SK-N-SH treated with all-trans-retinoic acid at 6 μM for 48 hours (cell line): ENCODE measurements around the gene RB1.
A peak's percentile ranks its signal among the peaks of the same experiment; 100 is the strongest.

Source experiments
- ATAC-seq: fragments of 200-7000 bp; cut with Tn5 transposase; 3 replicates; pipeline ENCODE4 v1.9.1; 2020; ENCODE audit warnings: mild to moderate bottlenecking, moderate library complexity
- ARNTL ChIP-seq: fragments of 450-650 bp; formaldehyde crosslinking; IDR thresholded peaks from 2 replicates; pipeline ENCODE4 v1.5.0; 2020; ENCODE audit warnings: low read depth, mild to moderate bottlenecking, moderate library complexity, borderline replicate concordance
- BACH2 ChIP-seq: fragments of 250-450 bp; sonication (Bioruptor Pico); IDR thresholded peaks from 2 replicates; pipeline ENCODE4 v1.9.0; 2021; ENCODE audit warnings: mild to moderate bottlenecking, borderline replicate concordance
- ESRRG ChIP-seq: fragments of 250-450 bp; sonication (Bioruptor Pico); IDR thresholded peaks from 2 replicates; pipeline ENCODE4 v1.6.1; 2021; ENCODE audit warnings: mild to moderate bottlenecking
- GLIS3 ChIP-seq: fragments of 250-450 bp; sonication (Bioruptor Pico); IDR thresholded peaks from 2 replicates; pipeline ENCODE4 v1.5.0; 2020; ENCODE audit warnings: mild to moderate bottlenecking, moderate library complexity
- OSR1 ChIP-seq: fragments of 250-450 bp; sonication (Bioruptor Pico); IDR thresholded peaks from 2 replicates; pipeline ENCODE4 v1.8.0; 2022; ENCODE audit warnings: moderate library complexity, mild to moderate bottlenecking, inconsistent platforms
- PPARA ChIP-seq: fragments of 250-450 bp; sonication (Bioruptor Pico); IDR thresholded peaks from 2 replicates; pipeline ENCODE4 v1.5.0; 2020; ENCODE audit warnings: mild to moderate bottlenecking, borderline replicate concordance
- RARB ChIP-seq: fragments of 250-450 bp; sonication (Bioruptor Pico); IDR thresholded peaks from 2 replicates; pipeline ENCODE4 v1.8.0; 2021; ENCODE audit warnings: mild to moderate bottlenecking, moderate library complexity
- SNAI2 ChIP-seq: fragments of 250-450 bp; sonication (Bioruptor Pico); IDR thresholded peaks from 2 replicates; pipeline ENCODE4 v1.5.0; 2020; ENCODE audit warnings: mild to moderate bottlenecking, moderate library complexity
- TCF4 ChIP-seq: fragments of 250-450 bp; sonication (Bioruptor Pico); IDR thresholded peaks from 2 replicates; pipeline ENCODE4 v1.8.0; 2021; ENCODE audit warnings: mild to moderate bottlenecking, moderate library complexity, borderline replicate concordance
- TOX ChIP-seq: fragments of 250-450 bp; sonication (Bioruptor Pico); IDR thresholded peaks from 2 replicates; pipeline ENCODE4 v1.8.0; 2021; ENCODE audit warnings: mild to moderate bottlenecking, moderate library complexity, borderline replicate concordance
- ZC3H10 ChIP-seq: fragments of 250-450 bp; sonication (Bioruptor Pico); IDR thresholded peaks from 2 replicates; pipeline ENCODE4 v1.5.1; 2021; ENCODE audit warnings: mild to moderate bottlenecking, moderate library complexity
- ZFP3 ChIP-seq: fragments of 250-450 bp; sonication (Bioruptor Pico); IDR thresholded peaks from 2 replicates; pipeline ENCODE4 v1.5.0; 2020; ENCODE audit warnings: mild to moderate bottlenecking, moderate library complexity
- ZFP30 ChIP-seq: fragments of 450-650 bp; formaldehyde crosslinking; IDR thresholded peaks from 2 replicates; pipeline ENCODE4 v1.5.0; 2022; ENCODE audit warnings: mild to moderate bottlenecking, moderate library complexity
- ZNF70 ChIP-seq: fragments of 450-650 bp; formaldehyde crosslinking; IDR thresholded peaks from 2 replicates; pipeline ENCODE4 v1.5.0; 2020; ENCODE audit warnings: mild to moderate bottlenecking, moderate library complexity
- TF ChIP-seq, protein P1 (sequence below): fragments of 250-450 bp; sonication (Bioruptor Pico); IDR thresholded peaks from 2 replicates; pipeline ENCODE4 v1.8.0; 2020; ENCODE audit warnings: mild to moderate bottlenecking, moderate library complexity, borderline replicate concordance
- TF ChIP-seq, protein P2 (sequence below): fragments of 250-450 bp; sonication (Bioruptor Pico); IDR thresholded peaks from 2 replicates; pipeline ENCODE4 v1.5.0; 2020; ENCODE audit warnings: mild to moderate bottlenecking, moderate library complexity
- TF ChIP-seq, protein P3 (sequence below): fragments of 250-450 bp; sonication (Bioruptor Pico); IDR thresholded peaks from 2 replicates; pipeline ENCODE4 v1.5.1; 2020; ENCODE audit warnings: low read depth, mild to moderate bottlenecking, moderate library complexity
- TF ChIP-seq, protein P4 (sequence below): fragments of 250-450 bp; sonication (Bioruptor Pico); IDR thresholded peaks from 2 replicates; pipeline ENCODE4 v1.5.1; 2021; ENCODE audit warnings: mild to moderate bottlenecking, moderate library complexity

The RB1 gene

DNA sequence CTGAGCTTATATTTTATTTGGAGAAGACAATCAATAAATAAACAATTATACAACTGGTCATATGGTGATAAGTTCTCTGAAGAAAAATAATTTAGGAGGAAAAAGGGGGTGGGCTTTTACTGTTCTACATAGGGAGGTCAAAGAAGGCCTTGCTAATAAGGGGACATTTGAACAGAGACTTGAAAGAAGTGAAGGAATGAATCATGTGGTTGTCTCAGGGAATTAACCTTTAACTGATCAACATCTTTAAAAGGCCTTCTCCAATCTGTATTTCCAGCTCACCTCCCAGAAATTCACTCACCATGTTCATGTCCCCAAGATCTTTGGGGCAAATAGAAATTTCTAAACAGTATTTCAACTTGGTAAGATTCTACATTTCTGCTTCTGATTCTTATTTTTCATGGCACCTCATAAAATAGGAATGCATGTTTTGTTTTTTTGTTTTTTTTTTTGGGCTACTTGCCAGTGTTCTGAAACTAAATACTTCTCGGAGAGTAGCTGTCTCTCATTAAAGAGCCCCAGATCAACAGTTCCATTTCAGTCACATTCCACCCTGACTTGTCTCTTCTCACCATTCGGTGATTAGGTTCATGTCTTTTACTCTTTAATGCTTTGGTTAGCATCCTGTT lies 128.6 kb downstream of the RB1 start:
- TF ChIP-seq OSR1 (no peak), ESRRG (no peak), ZFP30 (no peak), ARNTL (CRISPR knock-in tag) (no peak), ZC3H10 (CRISPR knock-in tag) (no peak)
- TF ChIP-seq, protein P1, sequence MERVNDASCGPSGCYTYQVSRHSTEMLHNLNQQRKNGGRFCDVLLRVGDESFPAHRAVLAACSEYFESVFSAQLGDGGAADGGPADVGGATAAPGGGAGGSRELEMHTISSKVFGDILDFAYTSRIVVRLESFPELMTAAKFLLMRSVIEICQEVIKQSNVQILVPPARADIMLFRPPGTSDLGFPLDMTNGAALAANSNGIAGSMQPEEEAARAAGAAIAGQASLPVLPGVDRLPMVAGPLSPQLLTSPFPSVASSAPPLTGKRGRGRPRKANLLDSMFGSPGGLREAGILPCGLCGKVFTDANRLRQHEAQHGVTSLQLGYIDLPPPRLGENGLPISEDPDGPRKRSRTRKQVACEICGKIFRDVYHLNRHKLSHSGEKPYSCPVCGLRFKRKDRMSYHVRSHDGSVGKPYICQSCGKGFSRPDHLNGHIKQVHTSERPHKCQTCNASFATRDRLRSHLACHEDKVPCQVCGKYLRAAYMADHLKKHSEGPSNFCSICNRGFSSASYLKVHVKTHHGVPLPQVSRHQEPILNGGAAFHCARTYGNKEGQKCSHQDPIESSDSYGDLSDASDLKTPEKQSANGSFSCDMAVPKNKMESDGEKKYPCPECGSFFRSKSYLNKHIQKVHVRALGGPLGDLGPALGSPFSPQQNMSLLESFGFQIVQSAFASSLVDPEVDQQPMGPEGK (CRISPR knock-in tag), result no peak
- TF ChIP-seq, protein P2, sequence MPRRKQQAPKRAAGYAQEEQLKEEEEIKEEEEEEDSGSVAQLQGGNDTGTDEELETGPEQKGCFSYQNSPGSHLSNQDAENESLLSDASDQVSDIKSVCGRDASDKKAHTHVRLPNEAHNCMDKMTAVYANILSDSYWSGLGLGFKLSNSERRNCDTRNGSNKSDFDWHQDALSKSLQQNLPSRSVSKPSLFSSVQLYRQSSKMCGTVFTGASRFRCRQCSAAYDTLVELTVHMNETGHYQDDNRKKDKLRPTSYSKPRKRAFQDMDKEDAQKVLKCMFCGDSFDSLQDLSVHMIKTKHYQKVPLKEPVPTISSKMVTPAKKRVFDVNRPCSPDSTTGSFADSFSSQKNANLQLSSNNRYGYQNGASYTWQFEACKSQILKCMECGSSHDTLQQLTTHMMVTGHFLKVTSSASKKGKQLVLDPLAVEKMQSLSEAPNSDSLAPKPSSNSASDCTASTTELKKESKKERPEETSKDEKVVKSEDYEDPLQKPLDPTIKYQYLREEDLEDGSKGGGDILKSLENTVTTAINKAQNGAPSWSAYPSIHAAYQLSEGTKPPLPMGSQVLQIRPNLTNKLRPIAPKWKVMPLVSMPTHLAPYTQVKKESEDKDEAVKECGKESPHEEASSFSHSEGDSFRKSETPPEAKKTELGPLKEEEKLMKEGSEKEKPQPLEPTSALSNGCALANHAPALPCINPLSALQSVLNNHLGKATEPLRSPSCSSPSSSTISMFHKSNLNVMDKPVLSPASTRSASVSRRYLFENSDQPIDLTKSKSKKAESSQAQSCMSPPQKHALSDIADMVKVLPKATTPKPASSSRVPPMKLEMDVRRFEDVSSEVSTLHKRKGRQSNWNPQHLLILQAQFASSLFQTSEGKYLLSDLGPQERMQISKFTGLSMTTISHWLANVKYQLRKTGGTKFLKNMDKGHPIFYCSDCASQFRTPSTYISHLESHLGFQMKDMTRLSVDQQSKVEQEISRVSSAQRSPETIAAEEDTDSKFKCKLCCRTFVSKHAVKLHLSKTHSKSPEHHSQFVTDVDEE (CRISPR knock-in tag), result no peak
- peak; percentile 66 for ATAC-seq

DNA sequence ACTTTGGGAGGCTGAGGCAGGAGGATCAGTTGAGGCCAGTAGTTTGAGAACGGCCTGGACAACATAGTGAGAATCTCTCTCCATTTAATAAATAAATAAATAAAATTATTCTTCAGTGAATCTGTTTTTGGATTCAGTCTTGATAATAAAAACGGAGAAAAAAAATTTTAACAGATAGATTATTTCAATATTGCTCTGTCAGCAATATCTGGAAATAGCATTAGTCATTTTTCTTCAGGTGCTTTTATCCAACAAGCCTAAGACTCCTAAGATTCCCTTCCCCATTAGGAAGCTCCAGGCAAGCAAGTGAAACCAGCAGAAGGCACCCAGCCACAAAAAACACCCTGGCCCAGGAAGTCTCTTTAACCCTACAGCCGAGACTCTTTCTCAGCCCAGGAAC lies 130.6 kb downstream of the RB1 start:
- TF ChIP-seq GLIS3 (CRISPR knock-in tag) (no peak), TCF4 (CRISPR knock-in tag) (no peak), ZFP3 (CRISPR knock-in tag) (no peak), ESRRG (no peak), OSR1 (no peak), RARB (CRISPR knock-in tag) (no peak)
- TF ChIP-seq, protein P1 (CRISPR knock-in tag), result no peak
- TF ChIP-seq, all 23 proteins: peak for 0
- ATAC-seq, result no peak

DNA sequence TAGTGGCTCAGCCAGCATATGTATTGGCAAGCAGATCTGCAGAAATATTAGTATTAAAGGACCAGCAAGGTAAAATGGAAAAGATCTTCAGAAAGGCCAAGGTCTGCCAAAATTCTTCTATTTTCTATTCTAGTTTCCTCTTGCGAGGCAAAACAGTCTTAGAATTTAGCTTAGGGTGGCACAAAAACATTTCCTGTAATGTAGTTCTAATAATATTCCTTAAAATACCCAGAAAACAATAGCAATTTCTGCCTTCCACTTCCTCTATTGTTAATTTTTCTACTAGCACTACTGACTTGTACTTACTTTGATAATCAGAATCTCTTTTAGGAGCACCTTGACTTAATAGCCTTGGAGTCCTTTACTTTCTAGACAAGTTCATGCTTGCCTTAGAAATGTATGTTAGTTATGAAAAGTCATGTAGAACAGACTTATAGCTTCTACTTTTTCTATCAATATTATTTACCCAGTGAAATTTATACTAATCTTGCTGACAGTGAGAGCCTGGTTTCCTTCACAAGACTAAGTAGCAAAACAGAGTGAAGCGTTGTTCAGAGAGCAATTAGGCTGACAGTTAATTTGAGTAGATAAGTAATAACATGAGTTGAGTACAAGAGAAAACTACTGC lies 133.2 kb downstream of the RB1 start:
- TF ChIP-seq TOX, result no peak
- TF ChIP-seq, protein P3, sequence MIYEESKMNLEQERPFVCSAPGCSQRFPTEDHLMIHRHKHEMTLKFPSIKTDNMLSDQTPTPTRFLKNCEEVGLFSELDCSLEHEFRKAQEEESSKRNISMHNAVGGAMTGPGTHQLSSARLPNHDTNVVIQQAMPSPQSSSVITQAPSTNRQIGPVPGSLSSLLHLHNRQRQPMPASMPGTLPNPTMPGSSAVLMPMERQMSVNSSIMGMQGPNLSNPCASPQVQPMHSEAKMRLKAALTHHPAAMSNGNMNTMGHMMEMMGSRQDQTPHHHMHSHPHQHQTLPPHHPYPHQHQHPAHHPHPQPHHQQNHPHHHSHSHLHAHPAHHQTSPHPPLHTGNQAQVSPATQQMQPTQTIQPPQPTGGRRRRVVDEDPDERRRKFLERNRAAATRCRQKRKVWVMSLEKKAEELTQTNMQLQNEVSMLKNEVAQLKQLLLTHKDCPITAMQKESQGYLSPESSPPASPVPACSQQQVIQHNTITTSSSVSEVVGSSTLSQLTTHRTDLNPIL, result no peak
- TF ChIP-seq OSR1, result no peak
- no peak for TF ChIP-seq SNAI2
- TF ChIP-seq PPARA (CRISPR knock-in tag), result no peak
- TF ChIP-seq ZC3H10 (CRISPR knock-in tag), result no peak
- no peak for TF ChIP-seq BACH2
- no peak for TF ChIP-seq ZFP3 (CRISPR knock-in tag)
- TF ChIP-seq, protein P2 (CRISPR knock-in tag), result no peak
- no peak for TF ChIP-seq ARNTL (CRISPR knock-in tag)
- TF ChIP-seq, protein P4, sequence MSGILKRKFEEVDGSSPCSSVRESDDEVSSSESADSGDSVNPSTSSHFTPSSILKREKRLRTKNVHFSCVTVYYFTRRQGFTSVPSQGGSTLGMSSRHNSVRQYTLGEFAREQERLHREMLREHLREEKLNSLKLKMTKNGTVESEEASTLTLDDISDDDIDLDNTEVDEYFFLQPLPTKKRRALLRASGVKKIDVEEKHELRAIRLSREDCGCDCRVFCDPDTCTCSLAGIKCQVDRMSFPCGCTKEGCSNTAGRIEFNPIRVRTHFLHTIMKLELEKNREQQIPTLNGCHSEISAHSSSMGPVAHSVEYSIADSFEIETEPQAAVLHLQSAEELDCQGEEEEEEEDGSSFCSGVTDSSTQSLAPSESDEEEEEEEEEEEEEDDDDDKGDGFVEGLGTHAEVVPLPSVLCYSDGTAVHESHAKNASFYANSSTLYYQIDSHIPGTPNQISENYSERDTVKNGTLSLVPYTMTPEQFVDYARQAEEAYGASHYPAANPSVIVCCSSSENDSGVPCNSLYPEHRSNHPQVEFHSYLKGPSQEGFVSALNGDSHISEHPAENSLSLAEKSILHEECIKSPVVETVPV (CRISPR knock-in tag), result no peak
- TF ChIP-seq ZNF70 (CRISPR knock-in tag), result no peak
- TF ChIP-seq TCF4 (CRISPR knock-in tag), result no peak
- ATAC-seq, result no peak
